Peyer's patch (tissue), 4 donors: ENCODE results near the gene GP1BB. TPM values are rescaled to one million over a fixed set of nuclear protein-coding genes. Genes with fewer than 3 reads are reported as not detected.

Experiments
- DNase-seq, 3 donors: peaks; one replicate each; pipeline ENCODE4 v3.0.0-alpha.2; 2017 to 2019
- H3K27ac ChIP-seq, 4 donors: fragments of 200-600 bp; sonication (generic); one replicate each; pipeline ENCODE4 v1.5.1; 2016 to 2019
- H3K27me3 ChIP-seq, 2 donors: fragments of 200-600 bp; sonication (generic); one replicate each; pipeline ENCODE4 v1.5.1; 2019
- H3K36me3 ChIP-seq, 3 donors: fragments of 200-600 bp; sonication (generic); one replicate each; pipeline ENCODE4 v1.5.1; 2016 to 2019
- H3K4me1 ChIP-seq, 4 donors: fragments of 200-600 bp; sonication (generic); one replicate each; pipeline ENCODE4 v1.5.1; 2016 to 2019
- H3K4me3 ChIP-seq, 4 donors: fragments of 200-600 bp; sonication (generic); 1 replicate in 3 of 4; 2 replicates in 1 of 4; pipeline ENCODE4 v1.5.1; 2016 to 2019; ENCODE audit warnings: mild to moderate bottlenecking in 1 of 4
- H3K9me3 ChIP-seq, 4 donors: fragments of 200-600 bp; sonication (generic); one replicate each; pipeline ENCODE4 v1.5.1; 2016 to 2019; ENCODE audit warnings: mild to moderate bottlenecking in 1 of 4
- POLR2A ChIP-seq, 2 donors: fragments of 450-650 bp; IDR thresholded peaks; one replicate each; pipeline ENCODE4 v1.5.1; 2017; ENCODE audit warnings: antibody characterized with exemption in 2 of 2, mild to moderate bottlenecking in 2 of 2, moderate library complexity in 2 of 2
- total RNA-seq, 4 donors: library from RNA; depleted of rRNA; stranded (reverse); fragments of >200 nt; gene quantifications; one replicate each; pipeline ENCODE4 v1.1.0, GENCODE V29; 2016
- TF ChIP-seq, protein P1 (sequence below), 6 experiments: fragments of 450-650 bp in 4 of 6; fragments of 200-600 bp in 2 of 6; sonication (generic) in 1 of 6; IDR thresholded peaks; one replicate each; pipeline ENCODE4 v1.5.1; 2017 to 2019; ENCODE audit warnings: antibody characterized with exemption in 6 of 6, mild to moderate bottlenecking in 3 of 6, moderate library complexity in 1 of 6

The GP1BB gene
- total RNA-seq, 4 donors from 2014 or later: 1.1 to 9.1 (median 2.0) TPM

DNA sequence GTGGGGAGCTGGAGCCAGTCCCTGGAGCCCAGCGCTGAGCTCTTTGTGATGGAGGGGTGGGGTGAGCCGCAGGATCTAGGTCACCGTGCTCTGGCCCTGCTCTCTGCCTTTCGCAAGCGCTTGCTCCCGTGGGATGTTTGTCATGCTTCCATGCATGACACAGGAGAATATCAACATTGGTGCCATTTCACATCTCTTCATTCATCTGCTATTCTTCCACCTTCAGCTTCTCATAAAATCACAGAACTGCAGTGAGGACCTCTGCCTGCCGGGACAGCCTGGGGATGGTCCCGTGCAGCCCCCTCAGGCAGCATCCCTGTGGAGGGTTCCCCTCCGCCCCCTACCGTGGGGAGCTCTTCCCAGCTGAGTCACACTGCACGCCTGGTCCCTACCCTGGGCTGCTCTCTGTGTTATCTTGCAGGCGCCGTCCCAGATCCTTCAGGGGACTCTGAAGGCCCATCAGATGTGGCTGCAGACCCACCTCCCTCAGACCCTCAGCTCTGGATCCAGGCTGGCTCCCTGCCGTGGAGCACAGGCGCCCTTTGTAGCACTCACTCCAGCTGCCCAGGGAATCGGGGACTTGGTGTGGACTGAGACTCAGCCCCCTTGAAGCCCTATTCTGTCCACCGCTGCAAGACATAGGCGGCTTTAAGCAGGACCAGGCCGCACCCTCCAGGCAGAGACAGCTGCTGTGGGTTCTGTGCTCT, 14.1 kb upstream of the GP1BB start:
- Histone ChIP-seq H3K27me3 (peaks cover 0 to 5% of the 10 kb centered on the region in 2 donors), H3K9me3 (no peaks in the 10 kb centered on the region), H3K4me3 (no peak overlapping the region), H3K27ac (no peak overlapping the region), H3K4me1 (peaks cover 0 to 4% (median 0%) of the 10 kb centered on the region in 4 donors), H3K36me3 (no peaks in the 10 kb centered on the region)
- TF ChIP-seq, protein P1, sequence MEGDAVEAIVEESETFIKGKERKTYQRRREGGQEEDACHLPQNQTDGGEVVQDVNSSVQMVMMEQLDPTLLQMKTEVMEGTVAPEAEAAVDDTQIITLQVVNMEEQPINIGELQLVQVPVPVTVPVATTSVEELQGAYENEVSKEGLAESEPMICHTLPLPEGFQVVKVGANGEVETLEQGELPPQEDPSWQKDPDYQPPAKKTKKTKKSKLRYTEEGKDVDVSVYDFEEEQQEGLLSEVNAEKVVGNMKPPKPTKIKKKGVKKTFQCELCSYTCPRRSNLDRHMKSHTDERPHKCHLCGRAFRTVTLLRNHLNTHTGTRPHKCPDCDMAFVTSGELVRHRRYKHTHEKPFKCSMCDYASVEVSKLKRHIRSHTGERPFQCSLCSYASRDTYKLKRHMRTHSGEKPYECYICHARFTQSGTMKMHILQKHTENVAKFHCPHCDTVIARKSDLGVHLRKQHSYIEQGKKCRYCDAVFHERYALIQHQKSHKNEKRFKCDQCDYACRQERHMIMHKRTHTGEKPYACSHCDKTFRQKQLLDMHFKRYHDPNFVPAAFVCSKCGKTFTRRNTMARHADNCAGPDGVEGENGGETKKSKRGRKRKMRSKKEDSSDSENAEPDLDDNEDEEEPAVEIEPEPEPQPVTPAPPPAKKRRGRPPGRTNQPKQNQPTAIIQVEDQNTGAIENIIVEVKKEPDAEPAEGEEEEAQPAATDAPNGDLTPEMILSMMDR (IDR thresholded peaks at IDR 0.05): no peak
- no peak for TF ChIP-seq POLR2A (IDR thresholded peaks at IDR 0.05)
- DNase-seq: no peak

DNA sequence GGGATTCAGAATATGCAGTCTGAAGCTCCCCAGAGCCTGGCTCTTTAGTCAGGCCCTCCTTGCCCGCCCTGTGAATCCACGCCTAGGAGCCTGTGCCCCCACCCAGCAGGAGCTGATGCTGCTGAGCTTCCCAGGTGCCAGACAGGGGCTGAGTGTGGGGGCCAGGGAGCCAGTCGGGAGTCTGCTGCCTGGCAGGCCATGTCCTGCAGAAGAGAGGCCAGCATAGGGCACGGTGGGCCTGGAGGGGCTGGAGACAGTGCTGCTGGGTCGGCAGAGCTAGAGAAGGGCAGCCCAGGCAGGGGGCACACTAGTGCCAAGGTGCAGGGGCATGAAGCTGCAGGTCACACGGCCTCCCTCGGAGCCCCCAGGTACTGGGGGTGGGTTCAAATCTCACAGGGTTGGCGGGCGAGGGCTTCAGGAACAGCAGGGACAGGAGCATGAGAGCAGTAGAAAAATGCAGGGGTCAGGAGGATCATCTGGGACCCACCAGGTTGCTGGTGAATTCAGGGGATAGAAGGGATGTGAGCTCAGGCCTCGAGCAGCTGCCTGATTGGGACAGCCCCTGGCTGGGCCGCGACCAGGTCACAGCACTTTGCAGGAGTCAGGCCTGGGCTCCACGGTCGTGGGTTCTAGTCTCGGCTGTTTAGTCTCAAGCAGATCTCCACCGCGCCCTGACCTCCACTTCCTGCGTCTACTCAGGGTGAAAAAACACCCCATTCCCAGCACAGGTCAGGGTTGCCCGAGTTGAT, 13.1 kb upstream of the GP1BB start:
- Histone ChIP-seq H3K4me3 (no peak overlapping the region), H3K27ac (no peak overlapping the region), H3K4me1 (peaks cover 0 to 11% (median 0%) of the 10 kb centered on the region in 4 donors), H3K27me3 (peaks cover 0 to 12% of the 10 kb centered on the region in 2 donors), H3K9me3 (no peaks in the 10 kb centered on the region), H3K36me3 (no peaks in the 10 kb centered on the region)
- TF ChIP-seq POLR2A (IDR thresholded peaks at IDR 0.05): no peak
- TF ChIP-seq, protein P1 (IDR thresholded peaks at IDR 0.05): no peak
- DNase-seq: no peak

DNA sequence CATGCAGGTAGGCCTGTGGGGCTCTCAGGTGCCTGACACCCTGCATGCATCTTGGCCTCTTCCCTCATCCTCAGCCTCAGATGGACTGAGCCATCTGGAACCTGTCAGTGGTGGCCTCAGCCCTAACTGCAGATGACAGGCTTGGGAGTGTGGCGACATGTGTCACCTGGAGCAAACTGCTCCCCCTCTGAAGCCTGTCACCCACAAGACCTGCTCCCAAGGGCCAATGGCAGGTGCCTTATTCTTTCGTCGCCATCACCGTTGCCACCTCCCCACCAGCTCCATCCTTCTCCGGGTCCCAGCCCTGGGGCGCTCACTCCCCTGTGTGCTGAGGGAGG, 12.6 kb upstream of the GP1BB start:
- H3K4me3 ChIP-seq: no peak overlapping the region
- peaks cover 0 to 12% of the 10 kb centered on the region in 2 donors for H3K27me3 ChIP-seq
- DNase-seq: no peak
- H3K27ac ChIP-seq: no peak overlapping the region
- H3K36me3 ChIP-seq: no peaks in the 10 kb centered on the region
- H3K4me1 ChIP-seq: peaks cover 0 to 12% (median 0%) of the 10 kb centered on the region in 4 donors
- no peaks in the 10 kb centered on the region for H3K9me3 ChIP-seq
- no peak for TF ChIP-seq POLR2A (IDR thresholded peaks at IDR 0.05)
- TF ChIP-seq, protein P1 (IDR thresholded peaks at IDR 0.05): no peak

DNA sequence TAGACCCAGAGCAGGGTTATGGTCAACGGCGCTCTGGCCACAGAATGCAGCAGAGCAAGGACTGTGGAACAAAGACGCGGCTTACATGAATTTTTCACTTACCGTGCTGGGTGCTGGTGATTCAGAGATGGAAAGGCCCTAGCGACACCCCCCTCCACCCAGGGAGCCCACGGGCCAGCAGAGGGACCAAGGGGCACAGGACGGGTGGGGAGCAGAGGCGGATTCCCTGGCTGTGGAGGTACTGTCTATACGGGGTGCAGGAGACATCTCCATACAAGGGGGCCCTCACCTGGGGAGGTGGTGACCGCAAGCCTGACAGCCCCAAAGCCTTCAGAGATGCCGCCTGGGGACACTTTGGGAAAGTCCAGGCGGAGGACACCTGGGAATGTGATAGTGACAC, 10.1 kb upstream of the GP1BB start:
- no peak for DNase-seq
- Histone ChIP-seq H3K27ac (no peak overlapping the region), H3K4me3 (no peak overlapping the region), H3K4me1 (peaks cover 0 to 22% (median 1%) of the 10 kb centered on the region in 4 donors), H3K9me3 (no peaks in the 10 kb centered on the region), H3K36me3 (no peaks in the 10 kb centered on the region), H3K27me3 (peaks cover 0 to 12% of the 10 kb centered on the region in 2 donors)
- TF ChIP-seq POLR2A (IDR thresholded peaks at IDR 0.05): no peak
- TF ChIP-seq, protein P1 (IDR thresholded peaks at IDR 0.05): no peak

DNA sequence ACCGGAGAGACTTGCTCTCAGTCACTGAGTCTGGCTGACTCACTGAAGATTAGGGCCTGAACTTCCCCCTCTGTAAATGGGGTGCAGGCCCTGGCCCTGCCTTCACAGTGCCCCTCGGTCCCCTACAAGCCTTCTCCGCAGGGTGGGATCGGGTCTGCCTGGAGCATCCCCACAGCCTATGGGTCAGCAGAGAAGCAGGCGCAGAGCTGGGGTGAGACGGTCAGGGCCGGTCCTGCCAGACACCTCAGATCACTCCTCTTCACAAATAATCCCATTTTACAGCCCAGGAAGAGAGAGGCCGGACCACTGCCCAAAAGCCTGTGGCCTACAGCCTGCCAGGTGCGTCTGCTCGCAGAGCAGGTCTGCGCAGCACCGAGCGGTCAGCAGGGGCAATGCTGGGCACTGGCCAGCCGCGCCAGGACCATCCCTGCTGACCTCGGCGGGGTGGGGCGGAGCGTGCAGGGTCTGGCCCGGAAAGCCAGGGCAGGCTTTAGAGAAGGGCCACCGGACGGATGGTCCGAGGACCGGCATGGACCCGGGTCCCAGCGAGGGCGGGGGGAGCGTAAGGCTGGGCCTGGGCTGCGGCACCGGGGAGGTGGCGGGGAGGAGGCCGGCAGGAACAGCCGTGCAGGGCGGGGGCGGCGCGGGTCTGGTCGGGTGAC, 9.6 kb upstream of the GP1BB start:
- Histone ChIP-seq H3K4me3 (peak overlapping the region in 3 of 4 donors; percentile 52 to 70 (median 65)), H3K4me1 (peaks cover 3 to 27% (median 6%) of the 10 kb centered on the region in 4 donors)

More for the DNA sequence above, 9.6 kb upstream of the GP1BB start:
- TF ChIP-seq POLR2A (IDR thresholded peaks at IDR 0.05): no peak
- TF ChIP-seq, protein P1 (IDR thresholded peaks at IDR 0.05): no peak
- H3K27ac ChIP-seq: no peak overlapping the region
- no peak for DNase-seq
- peaks cover 0 to 16% of the 10 kb centered on the region in 2 donors for H3K27me3 ChIP-seq
- H3K9me3 ChIP-seq: no peaks in the 10 kb centered on the region
- no peaks in the 10 kb centered on the region for H3K36me3 ChIP-seq
